ENCODE results near the gene CDC42BPA.
"Not testable (repeated sequence)": the region's sequence is repeated elsewhere in the genome, so short reads cannot be mapped to it uniquely, and the experiment has no call there.

CDC42BPA gene

DNA sequence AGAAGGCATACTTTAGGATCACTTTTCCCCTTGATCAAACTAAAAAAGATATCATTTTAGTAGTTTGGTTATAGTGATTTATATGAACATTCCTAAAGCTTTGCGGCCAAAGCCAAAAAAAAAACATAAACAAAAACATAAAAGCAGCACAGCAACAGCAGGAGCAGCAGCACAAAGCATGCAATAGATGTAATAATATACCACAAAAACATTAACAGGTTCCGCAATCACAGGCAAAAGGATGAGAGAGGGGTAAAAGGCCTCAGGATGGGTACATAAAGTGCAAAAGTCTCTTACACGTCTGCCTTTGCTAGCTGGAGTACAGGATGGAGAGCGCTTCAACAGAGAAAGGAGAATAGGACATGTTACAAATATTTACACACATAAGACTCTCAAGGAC is 259.2 kb downstream of the CDC42BPA start:
- DNase-seq: no peak

DNA sequence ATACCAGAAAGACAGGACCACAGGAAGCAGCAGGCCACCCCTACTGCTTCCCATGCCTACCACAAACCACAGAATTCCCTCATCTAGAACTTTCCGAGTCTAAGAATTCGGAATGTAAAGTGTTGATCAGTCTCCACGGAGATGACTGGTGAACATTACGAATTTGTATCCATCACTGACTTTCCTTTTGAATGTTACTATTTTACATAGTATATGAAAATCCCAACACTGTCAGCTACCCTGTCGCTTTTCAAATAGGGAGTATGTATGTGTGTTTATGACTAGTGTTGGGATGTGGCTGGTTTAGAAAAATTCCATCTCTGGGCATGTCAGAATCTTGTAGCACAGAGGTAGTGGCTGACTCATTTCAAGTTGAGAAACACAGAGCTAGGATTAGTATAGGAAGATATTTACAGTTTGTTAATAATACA is 260.0 kb downstream of the CDC42BPA start:
- no peak for DNase-seq

DNA sequence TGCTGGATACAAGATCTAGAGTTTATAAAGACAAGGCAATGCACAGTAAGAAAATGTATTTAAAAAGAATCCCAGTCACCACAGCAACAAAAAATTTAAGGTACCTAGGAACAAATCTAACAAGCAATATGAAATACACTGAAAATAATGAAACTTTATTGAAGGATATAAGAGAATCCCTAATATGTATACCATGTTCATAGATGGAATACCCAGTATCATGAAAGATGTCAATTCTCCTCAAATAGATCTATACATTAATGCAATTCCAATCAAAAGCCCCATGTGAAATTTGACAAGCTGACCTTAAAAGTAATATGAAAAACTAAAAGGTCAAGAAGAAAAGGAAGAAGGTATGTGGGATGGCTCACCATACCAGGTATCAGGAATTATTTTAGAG is 269.0 kb downstream of the CDC42BPA start:
- no peak for DNase-seq

- DNase-seq: peak; percentile 32 to 52
These were observed 274.5 kb downstream of the CDC42BPA start for GRCh38 chr1:227043755-227044154.

DNA sequence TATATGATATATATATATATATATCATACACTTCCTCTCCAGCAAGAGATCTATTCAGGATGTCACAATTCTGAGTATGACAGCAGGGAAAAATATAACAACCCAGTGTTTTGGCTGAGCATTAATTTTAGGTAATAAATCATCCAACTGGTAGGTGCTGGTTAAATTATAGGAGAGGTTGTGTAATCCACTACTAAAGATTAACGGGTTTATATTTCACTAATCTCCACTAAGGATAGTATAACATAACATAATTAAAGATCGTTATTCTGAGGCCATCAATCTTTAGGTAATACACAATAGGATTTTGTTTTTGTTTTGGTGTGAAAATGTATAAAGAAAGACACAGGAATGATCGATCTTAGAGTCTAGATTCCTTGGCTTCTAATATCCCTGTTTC is 276.0 kb downstream of the CDC42BPA start:
- DNase-seq: no peak

DNA sequence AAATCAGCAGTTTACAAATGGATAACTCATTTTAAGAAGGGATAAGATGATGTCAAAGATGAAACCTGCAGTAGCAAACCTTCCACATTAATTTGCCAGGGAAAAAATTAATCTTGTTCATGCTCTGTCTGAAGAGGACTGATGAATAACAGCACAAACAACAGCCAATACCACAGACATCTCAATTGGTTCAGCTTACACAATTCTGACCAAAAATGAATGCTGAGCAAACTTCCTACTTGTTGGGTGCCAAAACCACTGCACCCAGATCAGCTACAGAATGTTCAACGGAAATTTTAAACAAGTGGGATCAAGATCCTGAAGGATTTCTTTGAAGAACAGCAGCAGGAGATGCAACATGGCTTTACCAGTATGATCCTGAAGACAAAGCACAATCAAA is 279.9 kb downstream of the CDC42BPA start:
- no peak for DNase-seq

DNA sequence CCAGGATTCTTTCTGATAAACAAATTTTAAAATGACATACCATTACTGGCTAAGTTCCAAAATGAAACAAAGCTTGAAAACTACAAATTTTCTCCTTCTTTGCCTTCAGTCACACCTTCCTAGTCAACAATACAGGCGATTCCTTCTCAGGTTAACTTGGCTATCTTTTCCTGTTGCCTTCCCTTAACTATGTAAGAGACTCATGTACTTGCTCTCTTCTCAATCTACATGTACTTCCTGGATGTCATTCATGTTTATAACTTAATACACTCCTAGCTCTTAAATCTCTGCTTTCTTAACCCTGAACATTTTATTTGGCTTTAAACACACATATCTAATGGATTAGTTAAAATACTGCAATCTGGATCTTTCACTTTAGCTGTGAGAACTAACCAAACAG is 281.2 kb downstream of the CDC42BPA start:
- no peak for DNase-seq

DNA sequence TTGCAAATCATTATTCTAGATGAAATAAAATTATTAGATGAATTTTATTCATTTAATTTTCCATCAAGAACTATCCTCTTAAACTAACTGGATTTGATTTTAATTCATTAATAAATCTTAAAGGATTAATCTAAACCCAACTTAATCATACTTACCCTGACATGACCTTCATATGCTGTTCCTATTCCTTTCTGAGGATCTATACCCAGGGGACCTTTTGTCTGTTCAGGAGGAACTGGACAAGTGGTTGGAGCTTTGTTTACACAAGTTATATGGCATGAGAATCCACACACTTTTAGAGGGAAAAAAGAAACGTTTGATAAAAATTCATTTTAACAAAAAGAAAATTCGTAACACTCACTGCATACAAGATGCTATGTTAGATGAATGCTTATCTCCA is 283.0 kb downstream of the CDC42BPA start:
- no peak for DNase-seq

DNA sequence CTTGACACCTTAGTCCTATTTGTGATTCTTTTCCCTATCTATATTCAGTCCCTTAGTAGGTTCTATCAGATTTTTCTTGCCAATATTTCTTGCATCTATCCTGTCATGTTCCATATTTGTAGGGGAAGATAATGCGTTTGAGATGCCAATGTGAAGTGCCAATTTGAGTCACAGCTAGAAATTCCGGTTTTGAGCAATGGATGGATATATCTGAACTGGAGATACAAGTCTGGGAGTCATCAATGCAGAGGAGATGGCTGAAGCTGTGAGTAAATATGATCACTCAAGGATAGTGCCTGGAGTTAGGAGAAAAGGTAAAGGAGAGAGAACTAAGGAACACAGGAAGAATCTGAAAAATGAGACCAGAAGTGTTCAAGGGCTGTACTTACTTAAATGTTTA is 284.4 kb downstream of the CDC42BPA start:
- DNase-seq: peak in 1 of 2 donors; percentile 5

DNA sequence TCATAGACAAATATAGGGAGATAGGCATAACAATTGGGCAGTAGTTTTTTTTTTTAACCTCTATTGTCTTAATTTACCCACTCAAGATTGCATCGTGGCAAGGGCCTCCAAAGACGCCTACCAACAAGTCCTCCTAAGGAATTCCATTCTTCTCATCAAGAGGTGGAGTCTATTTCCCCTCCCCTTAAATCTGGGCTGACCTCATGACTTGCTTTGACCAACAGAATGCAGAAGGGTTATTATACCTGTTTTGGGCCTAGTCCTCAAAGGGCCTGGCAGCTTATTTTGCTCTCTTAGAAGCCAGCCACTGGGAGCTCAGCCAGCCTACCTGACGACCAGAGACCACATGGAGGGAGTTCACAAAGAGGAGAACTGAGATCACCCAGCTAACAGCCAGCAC is 285.9 kb downstream of the CDC42BPA start:
- no peak for DNase-seq

DNA sequence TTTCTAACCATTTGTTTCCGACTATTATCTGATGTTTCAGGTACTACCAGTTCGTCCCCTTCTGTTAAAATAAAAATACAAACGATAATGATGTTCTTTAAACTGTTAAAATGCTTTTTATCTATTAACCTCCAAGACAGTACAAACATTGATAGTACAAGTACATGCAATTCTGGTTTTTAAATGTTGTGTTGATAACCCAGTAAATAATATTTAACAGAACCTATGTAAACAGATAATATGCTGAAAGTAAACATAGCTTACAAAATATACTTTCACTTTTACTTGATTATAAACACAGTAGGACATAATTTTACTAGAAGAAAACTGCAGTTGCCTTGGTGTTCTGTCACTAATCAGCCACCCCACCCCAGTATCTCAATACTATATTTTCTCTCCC is 301.3 kb downstream of the CDC42BPA start:
- DNase-seq: no peak

DNA sequence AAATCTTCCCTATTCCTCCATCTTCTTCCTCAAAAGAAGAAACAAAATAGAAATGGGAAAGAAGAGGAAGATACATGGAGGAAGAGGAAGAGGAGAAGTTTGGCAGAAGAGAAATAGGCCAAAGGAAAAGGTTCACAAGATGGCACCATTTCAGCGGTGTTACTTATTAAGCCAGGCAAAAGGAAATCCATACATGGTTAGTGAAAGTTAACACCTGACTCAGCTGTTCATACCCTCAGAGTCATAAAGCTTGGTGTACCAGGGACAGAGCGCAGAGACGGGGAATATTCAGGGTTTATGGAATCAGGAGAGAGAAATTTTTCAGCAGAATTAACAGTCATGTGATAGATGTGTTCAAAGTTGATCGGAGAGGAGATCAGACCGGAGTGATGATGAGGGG is 307.6 kb downstream of the CDC42BPA start:
- DNase-seq: no peak

DNA sequence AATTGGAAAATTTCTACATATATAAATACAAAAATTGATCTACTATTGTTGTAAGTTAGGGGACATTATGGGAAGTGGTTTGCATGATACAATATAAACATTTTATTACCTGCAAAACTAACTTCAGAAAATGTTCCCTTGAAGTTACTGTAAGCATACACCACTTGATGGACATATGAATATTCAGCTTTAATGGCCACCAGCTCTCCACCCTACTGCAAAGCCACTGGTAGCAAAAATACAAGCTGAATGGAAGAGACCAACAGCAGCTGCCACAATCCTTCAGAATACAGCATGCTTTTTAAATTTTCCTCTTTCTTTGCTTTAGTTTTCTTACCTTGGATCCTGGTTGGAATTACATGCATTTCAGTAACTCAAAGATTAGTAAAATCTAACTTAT is 308.4 kb downstream of the CDC42BPA start:
- DNase-seq: no peak

DNA sequence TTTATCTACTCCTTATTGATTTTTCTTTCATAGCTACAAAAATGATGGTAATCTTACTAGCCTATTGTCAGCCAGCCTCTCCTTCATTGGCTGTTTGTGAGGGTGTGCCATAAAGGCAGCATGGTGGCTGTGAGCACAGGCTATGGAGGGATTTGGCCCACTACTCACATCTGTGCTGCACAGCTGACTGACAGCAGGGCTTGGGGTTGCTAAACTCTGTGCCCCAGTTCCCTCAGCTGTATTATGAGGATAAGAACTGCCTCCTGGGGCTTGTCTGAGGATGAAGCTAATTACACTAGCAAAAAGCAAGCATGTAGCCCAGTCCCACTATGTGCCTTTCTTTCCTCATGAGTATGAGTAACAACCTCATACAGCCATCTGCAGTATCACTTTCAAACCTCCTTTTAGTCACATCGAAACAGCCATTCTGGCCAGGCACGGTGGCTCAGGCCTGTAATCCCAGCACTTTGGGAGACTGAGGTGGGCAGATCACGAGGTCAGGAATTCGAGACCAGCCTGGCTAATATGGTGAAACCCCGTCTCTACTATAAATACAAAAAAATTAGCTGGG is 312.0 kb downstream of the CDC42BPA start:
- DNase-seq: no peak

- no peak for DNase-seq
These were observed 313.5 kb downstream of the CDC42BPA start for GRCh38 chr1:227004796-227005195.

DNA sequence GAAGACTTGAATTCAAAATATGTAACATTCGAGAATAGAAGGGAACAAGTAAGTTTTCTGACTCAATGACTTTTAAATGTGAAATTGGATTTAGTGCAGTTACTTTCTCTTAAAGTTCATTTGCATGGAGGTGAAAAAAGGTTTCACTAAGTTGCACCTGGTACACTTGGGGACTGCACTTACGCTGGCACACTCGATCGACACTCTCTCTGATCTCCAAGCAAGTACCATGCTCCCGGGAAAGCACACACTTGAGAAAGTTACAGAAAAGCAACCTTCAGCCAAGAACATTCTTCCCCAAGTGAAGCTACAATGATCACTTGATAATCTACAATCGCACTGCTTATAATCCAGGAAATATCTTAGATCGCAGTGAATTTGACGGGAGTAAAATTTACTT is 315.1 kb downstream of the CDC42BPA start:
- no peak for DNase-seq

DNA sequence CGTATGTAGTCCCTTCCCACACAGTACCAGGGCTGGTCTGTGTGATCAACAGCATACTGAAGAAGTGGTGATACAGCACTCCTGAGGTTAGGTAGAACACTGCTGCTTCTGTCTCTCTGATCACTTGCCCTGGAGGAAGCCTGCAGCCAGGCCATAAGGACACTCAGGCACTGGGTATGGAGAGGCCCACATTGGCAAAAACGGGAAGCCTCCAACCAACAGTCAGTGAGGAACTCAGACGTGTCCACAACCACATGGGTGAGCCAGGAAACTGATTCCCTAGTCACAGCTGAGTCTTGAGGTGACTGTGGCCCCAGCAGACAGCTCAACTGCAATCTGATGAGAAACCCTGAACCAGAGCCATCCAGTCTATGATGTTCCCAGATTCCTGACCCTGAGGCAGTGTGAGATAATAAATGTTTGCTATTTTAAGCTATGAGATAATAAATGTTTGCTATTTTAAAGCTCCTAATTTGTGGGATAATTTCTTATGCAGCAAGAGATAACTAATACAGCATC is 315.7 kb downstream of the CDC42BPA start:
- peak in 1 of 2 donors; percentile 2 for DNase-seq

- not testable (repeated sequence) for DNase-seq
These were observed 318.7 kb downstream of the CDC42BPA start for GRCh38 chr1:226999579-226999978.

DNA sequence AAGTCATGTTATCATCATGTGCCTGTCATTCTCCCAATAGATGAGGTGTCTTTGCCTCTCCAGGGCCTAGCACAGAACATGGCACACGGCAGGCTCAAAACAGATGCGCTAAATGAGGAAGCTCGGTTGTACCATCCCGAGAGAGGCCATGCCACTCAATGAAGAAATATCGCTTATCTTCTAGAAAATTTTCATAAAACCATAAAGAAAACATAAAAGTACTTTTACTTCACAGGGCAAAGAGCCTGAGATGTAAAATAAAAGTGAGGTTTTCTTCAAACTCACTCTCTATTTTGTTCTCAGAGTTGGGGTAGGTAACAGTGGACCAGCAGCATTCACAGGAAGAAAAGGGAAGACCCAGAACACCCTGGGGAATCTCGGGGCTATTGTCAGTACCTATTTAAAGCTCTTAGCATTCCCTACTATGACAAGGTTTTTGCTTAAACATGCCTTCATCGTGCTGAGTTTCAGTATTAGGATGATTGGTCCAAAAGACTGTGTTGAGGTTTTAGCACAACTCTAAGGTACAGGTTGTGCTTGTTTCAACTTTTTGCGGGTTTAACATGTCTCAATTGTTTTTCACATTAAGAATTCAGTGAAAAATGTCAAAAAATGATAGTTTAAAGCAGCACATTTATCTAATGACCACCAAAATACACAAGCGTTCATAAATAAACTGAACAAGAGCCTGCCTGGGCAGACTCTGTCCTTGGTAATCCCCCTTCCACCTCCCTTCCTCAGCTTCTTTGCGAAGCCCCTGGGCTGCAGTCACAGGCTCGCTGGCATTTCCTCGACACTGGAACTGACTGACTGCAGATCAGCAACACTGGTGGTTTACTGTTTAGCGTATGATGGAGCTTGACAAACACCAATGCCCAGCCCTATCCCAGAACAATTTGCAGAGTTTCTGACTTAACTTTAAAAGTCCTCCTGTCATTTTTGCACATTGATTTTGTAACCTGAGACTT is 322.6 kb downstream of the CDC42BPA start:
- no peak for DNase-seq

DNA sequence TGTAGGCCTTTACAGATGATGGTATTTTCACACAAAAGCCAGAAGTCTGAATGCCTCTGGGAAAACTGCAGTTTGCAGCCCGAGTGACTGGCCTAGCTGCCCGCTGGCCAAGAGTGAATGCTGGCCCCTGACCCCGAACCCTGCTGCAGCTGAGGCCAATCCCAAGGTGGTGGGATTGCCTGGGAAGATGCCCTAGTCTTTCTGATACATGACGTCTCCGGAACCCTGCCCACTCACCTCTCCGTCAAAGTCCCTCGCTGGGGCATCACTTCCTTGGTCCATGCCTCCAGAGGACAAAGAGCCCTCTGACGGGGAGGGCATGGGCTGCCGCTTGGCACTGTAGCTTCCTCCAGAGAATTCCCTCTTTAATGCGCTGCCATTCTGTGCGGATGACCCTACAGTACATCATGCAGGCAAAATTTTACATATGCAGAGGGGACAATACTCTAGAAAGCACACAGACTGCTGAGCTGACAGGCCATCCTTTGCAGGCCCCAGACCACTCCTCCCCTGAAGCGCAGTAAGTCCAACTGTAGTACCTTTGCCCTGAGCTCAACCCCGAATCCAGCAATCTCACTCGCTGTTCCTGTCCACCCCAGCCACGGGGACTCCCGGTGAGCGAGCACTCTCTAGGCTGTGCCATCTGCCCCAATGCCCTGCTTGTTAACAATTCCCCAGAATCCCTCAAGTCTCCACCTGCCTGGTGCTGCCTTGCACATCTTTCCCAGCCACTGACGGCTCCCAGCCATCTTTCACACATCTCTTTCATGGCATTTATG is 323.5 kb downstream of the CDC42BPA start:
- DNase-seq: no peak

DNA sequence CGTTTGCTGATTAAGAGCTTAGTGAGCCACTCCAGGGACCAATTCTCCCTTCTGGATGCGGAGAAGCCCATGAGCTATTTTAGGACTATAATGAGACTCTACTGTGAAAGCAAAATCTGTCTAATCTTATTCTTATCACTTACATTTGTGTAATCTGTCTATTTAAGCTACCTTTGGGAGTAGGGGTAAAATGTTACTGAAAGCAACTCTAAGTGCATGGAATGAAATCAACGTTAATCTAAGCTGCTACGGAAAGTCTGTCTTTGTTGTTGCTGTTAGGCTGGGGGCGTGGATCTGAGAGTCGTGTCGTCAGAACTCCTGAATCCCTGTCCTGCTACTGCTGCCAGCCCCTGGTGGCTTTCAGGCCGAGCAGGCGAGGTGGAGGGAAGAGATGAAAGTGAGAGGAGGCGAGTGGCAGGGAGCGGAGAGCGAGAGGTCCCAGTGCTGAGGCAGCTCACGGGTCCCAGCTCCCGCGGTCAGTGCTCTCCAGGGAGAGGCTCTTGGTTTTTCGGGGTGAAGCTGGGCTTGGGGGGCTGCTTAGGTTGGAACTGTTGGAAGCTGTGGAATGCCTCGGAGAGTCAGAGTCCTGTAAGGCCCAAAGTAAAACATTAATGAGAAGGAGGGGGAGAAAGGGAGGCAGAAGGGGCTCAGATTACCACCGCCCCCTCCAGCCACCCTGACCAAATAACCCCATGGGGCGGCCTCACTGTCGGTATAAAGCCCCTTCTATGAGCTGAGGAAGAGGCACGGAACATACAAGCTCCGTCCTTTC is 324.3 kb downstream of the CDC42BPA start:
- no peak for DNase-seq

DNA sequence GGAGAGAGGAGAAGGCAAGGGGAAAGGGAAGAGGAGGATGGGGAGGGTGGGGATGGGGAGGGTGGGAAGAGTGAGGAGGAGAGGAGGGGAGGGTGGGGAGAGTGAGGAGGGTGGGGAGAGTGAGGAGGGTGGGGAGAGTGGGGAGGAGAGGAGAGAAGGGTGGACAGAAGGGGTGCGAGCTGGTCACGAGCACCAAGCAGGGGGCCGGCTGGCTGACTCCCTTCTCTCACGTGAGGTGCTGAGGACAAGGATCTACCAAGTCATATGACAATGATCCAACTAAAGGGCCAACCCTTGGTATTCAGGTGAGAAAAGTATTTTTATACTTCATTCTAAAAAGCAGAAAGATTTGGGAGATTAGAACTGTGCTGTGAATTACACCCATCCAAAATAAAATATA is 326.4 kb downstream of the CDC42BPA start:
- DNase-seq: no peak

Measured in inflammatory macrophage treated with lipopolysaccharide for 1 hour (primary cell).